Endodermal cell (in vitro differentiated cells): ENCODE data around the gene UHRF2. TPM values are rescaled to one million over a fixed set of nuclear protein-coding genes. Genes with fewer than 3 reads are reported as not detected.

Experiments used
- DNase-seq: peaks from one replicate; pipeline ENCODE4 v3.0.0-alpha.2; 2017
- H3K27ac ChIP-seq: 2 replicates; pipeline ENCODE4 v1.5.1; 2013; ENCODE audit warnings: mild to moderate bottlenecking, low read depth, low read length, moderate library complexity
- H3K27me3 ChIP-seq: 2 replicates; pipeline ENCODE4 v1.6.1; 2013; ENCODE audit warnings: mild to moderate bottlenecking, low read length, moderate library complexity; ENCODE audit not compliant: insufficient read depth, control insufficient read depth, poor library complexity, severe bottlenecking
- H3K36me3 ChIP-seq: 2 replicates; pipeline ENCODE4 v1.7.0; 2013; ENCODE audit warnings: mild to moderate bottlenecking, low read length, moderate library complexity; ENCODE audit not compliant: control insufficient read depth, insufficient read depth
- H3K4me1 ChIP-seq: one replicate; pipeline ENCODE4 v1.7.0; 2013; ENCODE audit warnings: low read length; ENCODE audit not compliant: control insufficient read depth, insufficient read depth
- H3K4me3 ChIP-seq: 2 replicates; pipeline ENCODE4 v1.5.1; 2013; ENCODE audit warnings: mild to moderate bottlenecking, low read length, moderate library complexity
- H3K9ac ChIP-seq: 2 replicates; pipeline ENCODE4 v1.6.1; 2013; ENCODE audit warnings: mild to moderate bottlenecking, low read length, moderate library complexity; ENCODE audit not compliant: poor library complexity, severe bottlenecking; ENCODE audit errors: extremely low read depth
- H3K9me3 ChIP-seq: 2 replicates; pipeline ENCODE4 v1.6.1; 2013; ENCODE audit warnings: mild to moderate bottlenecking, low read length, moderate library complexity; ENCODE audit not compliant: control insufficient read depth
- H3K27ac Mint-ChIP-seq: 2 replicates; pipeline ENCODE4 v1.8.0; 2020; ENCODE audit warnings: mixed read lengths
- H3K27me3 Mint-ChIP-seq: 2 replicates; pipeline ENCODE4 v1.8.0; 2021; ENCODE audit warnings: mild to moderate bottlenecking, mixed read lengths; ENCODE audit not compliant: insufficient read depth
- H3K36me3 Mint-ChIP-seq: 2 replicates; pipeline ENCODE4 v1.8.0; 2020; ENCODE audit warnings: low read depth, mixed read lengths
- H3K4me1 Mint-ChIP-seq: 2 replicates; pipeline ENCODE4 v1.8.0; 2020; ENCODE audit warnings: mixed read lengths
- H3K4me3 Mint-ChIP-seq: 2 replicates; pipeline ENCODE4 v1.8.0; 2020; ENCODE audit warnings: mild to moderate bottlenecking, moderate library complexity, mixed read lengths
- H3K9me3 Mint-ChIP-seq: 2 replicates; pipeline ENCODE4 v1.8.0; 2020; ENCODE audit warnings: mild to moderate bottlenecking, mixed read lengths
- CTCF ChIP-seq: fragments of 200-600 bp; sonication (generic); conservative IDR thresholded peaks from 2 replicates; pipeline ENCODE4 v1.5.0; 2021; ENCODE audit warnings: antibody characterized with exemption, mild to moderate bottlenecking
- WGBS, 2 experiments: methylation state at CpG; one replicate each; pipeline versions ENCODE4 v1.1.5 to v1.1.7; 2013; ENCODE audit warnings: missing lambda C conversion rate in 2 of 2, mixed read lengths in 1 of 2; ENCODE audit not compliant: insufficient coverage in 1 of 2, insufficient read length in 1 of 2; 5-methylcytosine and 5-hydroxymethylcytosine counted together
- total RNA-seq, 2 donors: library from RNA; stranded (reverse); fragmentation: NEBNext Ultra II Directional in 1 of 2; extraction: Animal tissue kit (Norgen Biotek cat#: 25700) in 1 of 2; gene quantifications; 2 replicates in 1 of 2; 3 replicates in 1 of 2; pipeline ENCODE4 v1.2.1, GENCODE V29; 2021

Gene UHRF2
- total RNA-seq, 2 donors from 2014 or later = 69.4 to 83.2 TPM

DNA sequence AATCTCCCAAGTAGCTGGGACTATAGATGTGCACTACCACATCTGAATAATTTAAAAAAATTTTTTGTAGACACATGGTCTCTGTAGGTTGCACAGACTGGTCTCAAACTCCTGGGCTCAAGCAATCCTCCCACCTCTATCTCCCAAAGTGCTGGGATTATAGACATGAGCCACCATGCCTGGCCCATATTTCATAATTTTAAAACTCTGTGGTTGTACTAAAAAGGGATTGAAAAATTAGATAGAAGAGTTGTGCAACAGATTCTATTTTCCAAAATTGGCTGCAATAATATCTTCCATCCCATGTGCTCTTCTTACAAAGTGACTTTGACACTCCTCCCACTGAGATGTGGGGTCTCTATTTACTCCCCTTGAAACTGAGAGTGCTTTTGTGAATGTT lies 7.6 kb upstream of the UHRF2 start:
- Mint-ChIP-seq H3K4me3 (no peak overlapping the region), H3K36me3 (no peaks in the 10 kb centered on the region), H3K9me3 (no peaks in the 10 kb centered on the region), H3K27ac (no peak overlapping the region), H3K27me3 (peaks cover 25% of the 10 kb centered on the region), H3K4me1 (no peaks in the 10 kb centered on the region)
- no peaks in the 10 kb centered on the region for H3K36me3 ChIP-seq
- no peak overlapping the region for H3K9ac ChIP-seq
- H3K4me3 ChIP-seq = no peak overlapping the region
- no peak overlapping the region for H3K27ac ChIP-seq
- H3K27me3 ChIP-seq = peaks cover 15% of the 10 kb centered on the region
- no peak for TF ChIP-seq CTCF
- DNase-seq = no peak
- no peaks in the 10 kb centered on the region for H3K9me3 ChIP-seq
- H3K4me1 ChIP-seq = no peaks in the 10 kb centered on the region

GRCh38 chr9:6407778-6408177 lies 5.2 kb upstream of the UHRF2 start:
- no peaks in the 10 kb centered on the region for H3K36me3 ChIP-seq
- Mint-ChIP-seq H3K36me3 (no peaks in the 10 kb centered on the region), H3K27me3 (peaks cover 25% of the 10 kb centered on the region), H3K4me3 (no peak overlapping the region), H3K27ac (no peak overlapping the region), H3K4me1 (no peaks in the 10 kb centered on the region), H3K9me3 (no peaks in the 10 kb centered on the region)
- H3K27ac ChIP-seq = no peak overlapping the region
- no peak for DNase-seq
- H3K9ac ChIP-seq = no peak overlapping the region
- H3K4me3 ChIP-seq = no peak overlapping the region
- H3K4me1 ChIP-seq = no peaks in the 10 kb centered on the region
- WGBS, 2 experiments = 83 to 100% methylated on average over 2 of the region's 2 CpGs
- no peak for TF ChIP-seq CTCF
- no peaks in the 10 kb centered on the region for H3K9me3 ChIP-seq
- H3K27me3 ChIP-seq = peaks cover 22% of the 10 kb centered on the region

DNA sequence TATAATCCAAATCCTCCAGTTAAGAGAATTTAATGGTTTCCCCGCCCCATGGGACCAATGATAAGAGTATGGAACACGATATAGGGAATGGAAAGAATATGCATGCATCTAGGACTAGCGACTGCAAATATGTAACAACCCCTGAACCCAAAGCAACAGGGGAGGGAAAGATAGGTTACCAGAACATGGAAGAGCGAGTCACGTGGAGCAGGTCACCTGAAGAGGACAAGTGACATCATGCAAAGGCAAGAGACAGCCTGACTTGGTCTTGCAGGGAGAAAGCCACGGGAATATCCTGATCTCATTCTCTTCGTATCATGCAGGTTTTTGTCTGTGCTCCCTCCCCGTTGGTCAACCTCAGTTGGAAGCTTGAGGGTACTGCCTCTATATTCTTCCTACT lies 4.7 kb upstream of the UHRF2 start:
- Histone ChIP-seq H3K9ac (no peak overlapping the region), H3K4me1 (no peaks in the 10 kb centered on the region), H3K9me3 (no peaks in the 10 kb centered on the region), H3K27ac (no peak overlapping the region), H3K4me3 (no peak overlapping the region), H3K36me3 (no peaks in the 10 kb centered on the region), H3K27me3 (peaks cover 22% of the 10 kb centered on the region)
- no peaks in the 10 kb centered on the region for H3K36me3 Mint-ChIP-seq
- no peaks in the 10 kb centered on the region for H3K9me3 Mint-ChIP-seq
- WGBS, 2 experiments = 85 to 89% methylated on average over 4 to 8 of the region's 8 CpGs
- H3K4me1 Mint-ChIP-seq = no peaks in the 10 kb centered on the region
- H3K27ac Mint-ChIP-seq = no peak overlapping the region
- H3K4me3 Mint-ChIP-seq = no peak overlapping the region
- H3K27me3 Mint-ChIP-seq = peaks cover 25% of the 10 kb centered on the region
- TF ChIP-seq CTCF = no peak
- DNase-seq = no peak
